MCF 10A (cell line): ENCODE results near the gene KSR1. TPM values are rescaled to one million over a fixed set of nuclear protein-coding genes. Genes with fewer than 3 reads are reported as not detected.
A peak's percentile ranks its signal among the peaks of the same experiment; 100 is the strongest.

Experiments
- BruUV-seq: library from RNA; stranded (reverse); fragments of 400-500 nt; replicated peaks from 2 replicates; lab custom pipeline; 2021; lab: Mats Ljungman, UMichigan
- CTCF ChIA-PET: fragments of 300-600 bp; sonication (Branson Sonifier 250); formaldehyde crosslinking; extraction: SDS; loops from one replicate; lab custom pipeline; 2021; ENCODE audit warnings: antibody characterized with exemption, inconsistent platforms; lab: Yijun Ruan, JAX
- POLR2A ChIA-PET: fragments of 300-600, 350-650 bp; sonication (Branson Sonifier 250); formaldehyde crosslinking; extraction: SDS; loops from one replicate; lab custom pipeline; 2020; ENCODE audit warnings: antibody characterized with exemption, inconsistent platforms; lab: Yijun Ruan, JAX
- DNase-seq: peaks from one replicate; pipeline ENCODE4 v3.0.0-alpha.2; 2018; ENCODE audit not compliant: unreplicated experiment
- H3K27ac Mint-ChIP-seq: one replicate; pipeline ENCODE4 v1.8.0; 2022; ENCODE audit warnings: mild to moderate bottlenecking, low read depth, mixed read lengths; ENCODE audit not compliant: unreplicated experiment
- H3K27me3 Mint-ChIP-seq: one replicate; pipeline ENCODE4 v1.8.0; 2022; ENCODE audit warnings: mixed read lengths; ENCODE audit not compliant: insufficient read depth, unreplicated experiment
- H3K36me3 Mint-ChIP-seq: one replicate; pipeline ENCODE4 v1.8.0; 2022; ENCODE audit warnings: mild to moderate bottlenecking, moderate library complexity, mixed read lengths; ENCODE audit not compliant: insufficient read depth, unreplicated experiment
- H3K4me1 Mint-ChIP-seq: one replicate; pipeline ENCODE4 v1.8.0; 2022; ENCODE audit warnings: mixed read lengths; ENCODE audit not compliant: insufficient read depth, unreplicated experiment
- H3K4me3 Mint-ChIP-seq: one replicate; pipeline ENCODE4 v1.8.0; 2022; ENCODE audit warnings: mild to moderate bottlenecking, moderate library complexity, mixed read lengths; ENCODE audit not compliant: unreplicated experiment
- H3K9me3 Mint-ChIP-seq: one replicate; pipeline ENCODE4 v1.8.0; 2022; ENCODE audit warnings: mixed read lengths; ENCODE audit not compliant: unreplicated experiment
- CTCF ChIP-seq: fragments of 200-600 bp; IDR thresholded peaks from one replicate; pipeline ENCODE4 v1.8.0; 2022; ENCODE audit warnings: antibody characterized with exemption, mild to moderate bottlenecking; ENCODE audit not compliant: unreplicated experiment
- intact Hi-C: fragments of 100-400 bp; cut with micrococcal nuclease; formaldehyde crosslinking; loops from 2 replicates; pipeline ENCODE4 v1.14.1; 2022
- total RNA-seq: library from RNA; stranded (reverse); gene quantifications from 2 replicates; pipeline ENCODE4 v1.2.3, GENCODE V29; 2022

KSR1 gene
- total RNA-seq, 1 experiment from 2014 or later: 7.2 TPM

GRCh38 chr17:27532269-27533263 lies 76.3 kb downstream of the KSR1 start:
- Mint-ChIP-seq H3K4me1 (peaks cover 24% of the 10 kb centered on the region), H3K4me3 (no peak overlapping the region), H3K27me3 (no peaks in the 10 kb centered on the region), H3K36me3 (no peaks in the 10 kb centered on the region), H3K27ac (no peak overlapping the region), H3K9me3 (no peaks in the 10 kb centered on the region)
- BruUV-seq: no TSS peak
- intact Hi-C loops: no loop called here
- peak; percentile 70 for DNase-seq
- TF ChIP-seq CTCF: no peak
- CTCF ChIA-PET: interaction anchor here (0.5 to 2.7 kb wide), 4 partner anchors 67 to 365 kb away, joined by 3 to 7 read pairs (median 4); no protein-coding TSS in a partner anchor
- POLR2A ChIA-PET: no interaction called here

GRCh38 chr17:27533874-27534815 lies 77.9 kb downstream of the KSR1 start:
- H3K4me1 Mint-ChIP-seq: peaks cover 28% of the 10 kb centered on the region
- H3K36me3 Mint-ChIP-seq: no peaks in the 10 kb centered on the region
- ChIA-PET CTCF (interaction anchor here (0.7 to 2.7 kb wide), 10 partner anchors 12 to 298 kb away, joined by 3 to 8 read pairs (median 3); no protein-coding TSS in a partner anchor), POLR2A (interaction anchor here (0.5 to 1.2 kb wide), 5 partner anchors 11 to 51 kb away, joined by 3 read pairs; no protein-coding TSS in a partner anchor)
- no peak for TF ChIP-seq CTCF
- DNase-seq: peak; percentile 70
- H3K27ac Mint-ChIP-seq: peak overlapping the region; percentile 40
- H3K9me3 Mint-ChIP-seq: no peaks in the 10 kb centered on the region
- no peak overlapping the region for H3K4me3 Mint-ChIP-seq
- BruUV-seq: no TSS peak
- H3K27me3 Mint-ChIP-seq: no peaks in the 10 kb centered on the region
- intact Hi-C loops: loop anchor here (1.0 kb wide), 1 partner anchor 40 kb away; no protein-coding TSS in a partner anchor

- intact Hi-C loops: no loop called here
- CTCF ChIA-PET: interaction anchor here (0.7 to 2.7 kb wide), 7 partner anchors 9 to 671 kb away, joined by 3 to 8 read pairs (median 3); no protein-coding TSS in a partner anchor
- Mint-ChIP-seq H3K4me3 (no peak overlapping the region), H3K9me3 (no peaks in the 10 kb centered on the region), H3K4me1 (peaks cover 34% of the 10 kb centered on the region), H3K36me3 (no peaks in the 10 kb centered on the region), H3K27me3 (no peaks in the 10 kb centered on the region), H3K27ac (no peak overlapping the region)
- TF ChIP-seq CTCF: no peak
- POLR2A ChIA-PET: interaction anchor here (0.5 to 1.0 kb wide), 2 partner anchors 12 to 524 kb away, joined by 3 to 4 read pairs; no protein-coding TSS in a partner anchor
- no peak for DNase-seq
- no TSS peak for BruUV-seq
These were observed 79.1 kb downstream of the KSR1 start for GRCh38 chr17:27535178-27535928.
